GM12878 (cell line): Measurements from ENCODE around the gene EPB41L4A. TPM values are rescaled to one million over a fixed set of nuclear protein-coding genes. Genes with fewer than 3 reads are reported as not detected.

Experiments
- ATAC-seq: fragments of 200-7000 bp; cut with Tn5 transposase; 3 replicates; pipeline ENCODE4 v1.9.1; 2020; ENCODE audit warnings: mild to moderate bottlenecking, moderate library complexity
- BruUV-seq: library from RNA; stranded (reverse); fragments of 400-500 nt; replicated peaks from 2 replicates; lab custom pipeline; 2021; lab: Mats Ljungman, UMichigan
- CTCF ChIA-PET: fragments of 300-600 bp; sonication (Branson Sonifier 250); formaldehyde crosslinking; extraction: SDS; loops from one replicate; lab custom pipeline; 2021; ENCODE audit warnings: inconsistent platforms; lab: Yijun Ruan, JAX
- POLR2A ChIA-PET: fragments of 350-600 bp; formaldehyde crosslinking; extraction: SDS; loops from one replicate; lab custom pipeline; 2021; ENCODE audit warnings: inconsistent platforms; lab: Charles Lee
- RAD21 ChIA-PET: fragments of 300-600 bp; sonication (Branson Sonifier 250); formaldehyde crosslinking; loops from one replicate; lab custom pipeline; 2023; ENCODE audit warnings: antibody characterized with exemption; ENCODE audit not compliant: unreplicated experiment; lab: Charles Lee
- SMC1A ChIA-PET: fragments of 300-600 bp; sonication (Branson Sonifier 250); formaldehyde crosslinking; loops from one replicate; lab custom pipeline; 2023; ENCODE audit not compliant: unreplicated experiment, uncharacterized antibody; lab: Charles Lee
- DNase-seq: peaks from one replicate; pipeline ENCODE4 v3.0.0-alpha.2; 2011; ENCODE audit warnings: low read depth, low spot score
- FAIRE-seq: peaks from 3 replicates; lab custom pipeline; 2011; peaks lifted over from hg19 to GRCh38; lab: Jason Lieb, UNC
- H2AFZ ChIP-seq: 2 replicates; pipeline ENCODE4 v1.6.0; 2011; ENCODE audit warnings: low read depth, low read length, control low read depth; ENCODE audit not compliant: control insufficient read depth
- H3K27ac ChIP-seq: 2 replicates; pipeline ENCODE4 v1.5.1; 2011; ENCODE audit warnings: control low read depth; ENCODE audit not compliant: control insufficient read depth, insufficient read depth
- H3K27me3 ChIP-seq, 2 experiments: replicated peaks in 1 of 2; 2 replicates each; pipeline versions ENCODE4 v1.6.0 to v1.6.1; 2011; ENCODE audit warnings: low read length in 1 of 2; ENCODE audit not compliant: control insufficient read depth in 2 of 2, insufficient read depth in 2 of 2
- H3K36me3 ChIP-seq, 2 experiments: 2 replicates each; pipeline ENCODE4 v1.5.1; 2011; ENCODE audit warnings: low read length in 1 of 2; ENCODE audit not compliant: control insufficient read depth in 2 of 2, insufficient read depth in 2 of 2
- H3K4me1 ChIP-seq: 2 replicates; pipeline ENCODE4 v1.6.1; 2011; ENCODE audit warnings: mild to moderate bottlenecking, low read length, moderate library complexity, mixed read lengths; ENCODE audit not compliant: control insufficient read depth, insufficient read depth
- H3K4me2 ChIP-seq: 2 replicates; pipeline ENCODE4 v1.6.0; 2011; ENCODE audit warnings: control low read depth; ENCODE audit not compliant: control insufficient read depth, insufficient read depth
- H3K4me3 ChIP-seq: fragments of 200-600 bp; sonication (generic); 2 replicates; pipeline ENCODE4 v1.5.1; 2016
- H3K79me2 ChIP-seq: 2 replicates; pipeline ENCODE4 v1.6.0; 2011; ENCODE audit warnings: low read length; ENCODE audit not compliant: control insufficient read depth, insufficient read depth
- H3K9ac ChIP-seq: 2 replicates; pipeline ENCODE4 v1.8.0; 2011; ENCODE audit warnings: low read length, control low read depth, mixed read lengths; ENCODE audit not compliant: control insufficient read depth, insufficient read depth
- H3K9me3 ChIP-seq: replicated peaks from 3 replicates; pipeline ENCODE4 v1.5.1; 2011; ENCODE audit warnings: mild to moderate bottlenecking, low read length; ENCODE audit not compliant: control insufficient read depth, insufficient read depth
- H4K20me1 ChIP-seq: 2 replicates; pipeline ENCODE4 v1.6.0; 2011; ENCODE audit not compliant: control insufficient read depth, insufficient read depth
- ATF2 ChIP-seq: IDR thresholded peaks from 2 replicates; pipeline ENCODE4 v1.6.1; 2012; ENCODE audit warnings: low read length, inconsistent platforms
- CREB1 ChIP-seq: IDR thresholded peaks from 2 replicates; pipeline ENCODE4 v1.6.1; 2012; ENCODE audit warnings: low read depth, mild to moderate bottlenecking, inconsistent platforms
- EED ChIP-seq: sonication (generic); IDR thresholded peaks from 2 replicates; pipeline ENCODE4 v1.6.1; 2016; ENCODE audit warnings: antibody characterized with exemption, low read depth
- ETV6 ChIP-seq, 2 experiments: fragments of 450-650 bp in 1 of 2; IDR thresholded peaks in 1 of 2; conservative IDR thresholded peaks in 1 of 2; 2 replicates each; pipeline ENCODE4 v1.6.1; 2014; ENCODE audit warnings: antibody characterized with exemption in 1 of 2, borderline replicate concordance in 1 of 2, low read depth in 1 of 2, mild to moderate bottlenecking in 1 of 2, moderate library complexity in 1 of 2
- FOS ChIP-seq: IDR thresholded peaks from 3 replicates; pipeline ENCODE4 v1.6.1; 2011; ENCODE audit warnings: borderline replicate concordance; ENCODE audit not compliant: insufficient read length; ENCODE audit errors: extremely low read depth
- GABPA ChIP-seq: IDR thresholded peaks from 2 replicates; pipeline ENCODE4 v1.6.1; 2014; ENCODE audit warnings: antibody characterized with exemption, low read depth, mild to moderate bottlenecking, inconsistent platforms
- HCFC1 ChIP-seq: fragments of 150-350 bp; IDR thresholded peaks from 2 replicates; pipeline ENCODE4 v1.6.1; 2014; ENCODE audit warnings: low read length
- IRF5 ChIP-seq: fragments of 450-650 bp; IDR thresholded peaks from 2 replicates; pipeline ENCODE4 v1.6.1; 2017; ENCODE audit warnings: borderline replicate concordance
- MXI1 ChIP-seq: fragments of 150-350 bp; IDR thresholded peaks from 2 replicates; pipeline ENCODE4 v1.6.1; 2011; ENCODE audit warnings: low read depth, mild to moderate bottlenecking, inconsistent platforms, low read length, improper control_type of control experiment
- NFYA ChIP-seq: IDR thresholded peaks from 2 replicates; pipeline ENCODE4 v1.6.1; 2011; ENCODE audit warnings: low read depth, mild to moderate bottlenecking, low read length, improper control_type of control experiment, borderline replicate concordance
- PBX3 ChIP-seq: IDR thresholded peaks from 2 replicates; pipeline ENCODE4 v1.6.1; 2011; ENCODE audit warnings: mild to moderate bottlenecking, low read depth, low read length, moderate library complexity; ENCODE audit not compliant: insufficient replicate concordance
- WGBS: methylation state at CpG from one replicate; pipeline ENCODE4 v1.1.6; 2016; ENCODE audit warnings: low lambda C conversion rate; ENCODE audit not compliant: insufficient replicate concordance, insufficient coverage; ENCODE audit errors: missing lambda C conversion rate; 5-methylcytosine and 5-hydroxymethylcytosine counted together
- in situ Hi-C: fragments of 300-500 bp; cut with MboI; formaldehyde crosslinking; loops from 9 replicates; pipeline ENCODE4 v1.14.3; 2018; ENCODE audit warnings: mixed read lengths
- intact Hi-C: fragments of 100-400 bp; cut with micrococcal nuclease; formaldehyde crosslinking; loops from one replicate; pipeline ENCODE4 v1.14.2; 2022; ENCODE audit not compliant: unreplicated experiment
- polyA plus RNA-seq, 11 experiments: library from polyadenylated mRNA; depleted of rRNA in 4 of 11; unstranded in 6 of 11; stranded (reverse) in 5 of 11; fragments of >200 nt; fragmentation: Nextera tagmentation in 4 of 11; fragmentation: Illumina TruSeq in 1 of 11; extraction: Ambion mirVana in 4 of 11; extraction: Trizol in 1 of 11; gene quantifications; 1 replicate in 1 of 11; 2 replicates in 10 of 11; pipeline versions ENCODE4 v1.2.1 to v1.2.3, GENCODE V29; 2011 to 2016; ENCODE audit warnings: inconsistent platforms in 2 of 11, missing spikeins in 2 of 11, low read depth in 1 of 11
- total RNA-seq, 4 experiments: library from RNA; depleted of rRNA in 3 of 4; stranded (reverse); fragments of >200 nt in 3 of 4; fragmentation: Illumina TruSeq in 1 of 4; extraction: Trizol in 1 of 4; gene quantifications; 2 replicates each; pipeline versions ENCODE4 v1.2.1 to v1.2.3, GENCODE V29; 2013 to 2021

The EPB41L4A gene
- total and polyA plus RNA-seq, 10 of the 15 experiments (the other 5 are each of a cell fraction or from before 2014, with no cell fraction given): 0.10 to 0.67 (median 0.30) TPM

- no peak for FAIRE-seq
- in situ Hi-C loops: no loop called here
- Histone ChIP-seq H2AFZ (no peak overlapping the region), H4K20me1 (no peaks in the 10 kb centered on the region), H3K27me3 (no peaks in the 10 kb centered on the region), H3K79me2 (no peaks in the 10 kb centered on the region), H3K4me2 (no peak overlapping the region), H3K36me3 (no peaks in the 10 kb centered on the region), H3K4me1 (peaks cover 5% of the 10 kb centered on the region; the same call in 1 of the 2 replicates), H3K9me3 (no peaks in the 10 kb centered on the region), H3K9ac (no peak overlapping the region), H3K27ac (no peak overlapping the region), H3K4me3 (no peak overlapping the region)
- ChIA-PET POLR2A (no interaction called here), SMC1A (interaction anchor here (1.4 kb wide), 1 partner anchor 17 kb away, joined by 4 read pairs; no protein-coding TSS in a partner anchor), CTCF (no interaction called here), RAD21 (no interaction called here)
- DNase-seq: no peak
- no TSS peak for BruUV-seq
- no peak for TF ChIP-seq MXI1
- no peak for TF ChIP-seq ETV6 (conservative IDR thresholded peaks at IDR 0.05 in 1 of 2, IDR thresholded peaks at IDR 0.05 in 1 of 2; ENCODE audit: borderline replicate concordance in 1 of 2, low read depth in 1 of 2)
- intact Hi-C loops: no loop called here
- no peak for ATAC-seq
- WGBS: 13% methylated on average over 2 of the region's 3 CpGs
These were observed 65.4 kb downstream of the EPB41L4A start for GRCh38 chr5:112353678-112354077.

GRCh38 chr5:112351225-112351624, 67.9 kb downstream of the EPB41L4A start:
- POLR2A ChIA-PET: no interaction called here
- no peaks in the 10 kb centered on the region for H3K79me2 ChIP-seq
- no peak for FAIRE-seq
- in situ Hi-C loops: no loop called here
- CTCF ChIA-PET: no interaction called here
- RAD21 ChIA-PET: no interaction called here
- no peak overlapping the region for H2AFZ ChIP-seq
- SMC1A ChIA-PET: interaction anchor here (1.4 kb wide), 1 partner anchor 32 kb away, joined by 3 read pairs; no protein-coding TSS in a partner anchor
- H3K9ac ChIP-seq: no peak overlapping the region
- H3K36me3 ChIP-seq: no peaks in the 10 kb centered on the region
- WGBS: 76% methylated on average over 3 of the region's 3 CpGs
- no peak for ATAC-seq
- no peaks in the 10 kb centered on the region for H3K27me3 ChIP-seq
- DNase-seq: no peak
- no peak for TF ChIP-seq FOS
- TF ChIP-seq ATF2: no peak
- no peak for TF ChIP-seq NFYA
- TF ChIP-seq PBX3: no peak
- no peak for TF ChIP-seq CREB1
- TF ChIP-seq HCFC1: no peak
- no peak for TF ChIP-seq IRF5
- TF ChIP-seq EED: no peak
- TF ChIP-seq GABPA: no peak
- no peak overlapping the region for H3K4me3 ChIP-seq
- BruUV-seq: no TSS peak
- intact Hi-C loops: no loop called here
- no peak overlapping the region for H3K27ac ChIP-seq
- no peaks in the 10 kb centered on the region for H3K9me3 ChIP-seq
- H3K4me1 ChIP-seq: peaks cover 23% of the 10 kb centered on the region
- no peaks in the 10 kb centered on the region for H4K20me1 ChIP-seq
- no peak overlapping the region for H3K4me2 ChIP-seq
